Upper lobe of left lung (tissue), 4 donors: Measurements from ENCODE around the gene DZANK1.

Experiments
- POLR2A ChIP-seq, 4 donors: fragments of 450-650 bp; IDR thresholded peaks; one replicate each; pipeline ENCODE4 v1.5.1; 2016 to 2017; ENCODE audit warnings: antibody characterized with exemption in 4 of 4, mild to moderate bottlenecking in 2 of 4
- POLR2AphosphoS5 ChIP-seq, 2 donors: sonication (generic); formaldehyde crosslinking; IDR thresholded peaks; one replicate each; pipeline ENCODE4 v1.5.1; 2017; ENCODE audit warnings: antibody characterized with exemption in 2 of 2
- TF ChIP-seq, protein P1 (sequence below), 6 experiments: fragments of 450-650 bp in 4 of 6; fragments of 200-600 bp in 2 of 6; sonication (generic) in 2 of 6; IDR thresholded peaks; one replicate each; pipeline ENCODE4 v1.5.1; 2016 to 2019; ENCODE audit warnings: antibody characterized with exemption in 6 of 6

- TF ChIP-seq POLR2A (IDR thresholded peaks at IDR 0.05) (no peak), POLR2AphosphoS5 (IDR thresholded peaks at IDR 0.05) (no peak)
- TF ChIP-seq, protein P1, sequence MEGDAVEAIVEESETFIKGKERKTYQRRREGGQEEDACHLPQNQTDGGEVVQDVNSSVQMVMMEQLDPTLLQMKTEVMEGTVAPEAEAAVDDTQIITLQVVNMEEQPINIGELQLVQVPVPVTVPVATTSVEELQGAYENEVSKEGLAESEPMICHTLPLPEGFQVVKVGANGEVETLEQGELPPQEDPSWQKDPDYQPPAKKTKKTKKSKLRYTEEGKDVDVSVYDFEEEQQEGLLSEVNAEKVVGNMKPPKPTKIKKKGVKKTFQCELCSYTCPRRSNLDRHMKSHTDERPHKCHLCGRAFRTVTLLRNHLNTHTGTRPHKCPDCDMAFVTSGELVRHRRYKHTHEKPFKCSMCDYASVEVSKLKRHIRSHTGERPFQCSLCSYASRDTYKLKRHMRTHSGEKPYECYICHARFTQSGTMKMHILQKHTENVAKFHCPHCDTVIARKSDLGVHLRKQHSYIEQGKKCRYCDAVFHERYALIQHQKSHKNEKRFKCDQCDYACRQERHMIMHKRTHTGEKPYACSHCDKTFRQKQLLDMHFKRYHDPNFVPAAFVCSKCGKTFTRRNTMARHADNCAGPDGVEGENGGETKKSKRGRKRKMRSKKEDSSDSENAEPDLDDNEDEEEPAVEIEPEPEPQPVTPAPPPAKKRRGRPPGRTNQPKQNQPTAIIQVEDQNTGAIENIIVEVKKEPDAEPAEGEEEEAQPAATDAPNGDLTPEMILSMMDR (IDR thresholded peaks at IDR 0.05) = no peak
Measured at GRCh38 chr20:18388860-18389259, 78.0 kb downstream of the DZANK1 start.
